H1 (cell line): ENCODE data around the gene NEDD9. TPM values are rescaled to one million over a fixed set of nuclear protein-coding genes. Genes with fewer than 3 reads are reported as not detected.

Experiments
- CTCF ChIA-PET: fragments of 300-600 bp; sonication (Branson Sonifier 250); formaldehyde crosslinking; loops from one replicate; lab custom pipeline; 2021; ENCODE audit not compliant: partially characterized antibody; lab: Charles Lee
- POLR2A ChIA-PET: fragments of 300-600 bp; sonication (Branson Sonifier 250); formaldehyde crosslinking; loops from one replicate; lab custom pipeline; 2021; ENCODE audit warnings: inconsistent platforms; ENCODE audit not compliant: partially characterized antibody; lab: Charles Lee
- DNase-seq, 2 experiments: peaks; one replicate each; pipeline versions ENCODE4 v3.0.0 to v3.0.0-alpha.2; 2010 to 2022; ENCODE audit warnings: low spot score in 2 of 2, low read depth in 1 of 2, mixed read lengths in 1 of 2
- FAIRE-seq: peaks from 2 replicates; lab custom pipeline; 2011; peaks lifted over from hg19 to GRCh38; lab: Jason Lieb, UNC
- H2AFZ ChIP-seq: 2 replicates; pipeline ENCODE4 v1.8.1; 2012; ENCODE audit warnings: low read length, inconsistent platforms
- H2AK5ac ChIP-seq: 2 replicates; pipeline ENCODE4 v1.6.1; 2013; ENCODE audit warnings: low read depth, low read length
- H2BK120ac ChIP-seq: replicated peaks from 2 replicates; pipeline ENCODE3; 2013; ENCODE audit warnings: low read depth, low read length, inconsistent platforms
- H2BK12ac ChIP-seq: 2 replicates; pipeline ENCODE4 v1.6.1; 2013; ENCODE audit warnings: low read depth, low read length
- H2BK15ac ChIP-seq: 2 replicates; pipeline ENCODE4 v1.6.1; 2013; ENCODE audit warnings: low read length
- H2BK20ac ChIP-seq: 2 replicates; pipeline ENCODE4 v1.6.1; 2013; ENCODE audit warnings: low read length
- H2BK5ac ChIP-seq: 2 replicates; pipeline ENCODE4 v1.6.1; 2013; ENCODE audit warnings: low read depth, low read length
- H3K14ac ChIP-seq: 2 replicates; pipeline ENCODE4 v1.6.1; 2013; ENCODE audit warnings: inconsistent platforms; ENCODE audit not compliant: insufficient read length
- H3K18ac ChIP-seq: 2 replicates; pipeline ENCODE4 v1.6.1; 2013; ENCODE audit warnings: low read length; ENCODE audit errors: extremely low read depth
- H3K23ac ChIP-seq: 2 replicates; pipeline ENCODE4 v1.6.1; 2013; ENCODE audit warnings: inconsistent platforms; ENCODE audit not compliant: insufficient read length
- H3K23me2 ChIP-seq: 2 replicates; pipeline ENCODE4 v1.6.1; 2013; ENCODE audit warnings: low read depth, low read length
- H3K27ac ChIP-seq: 2 replicates; pipeline ENCODE4 v1.6.1; 2011; ENCODE audit warnings: low read depth, low read length, inconsistent platforms
- H3K27me3 ChIP-seq, 4 experiments: replicated peaks in 1 of 4; 1 replicate in 1 of 4; 2 replicates in 3 of 4; pipeline versions ENCODE4 v1.6.1 to v1.8.1; 2011 to 2013; ENCODE audit warnings: low read length in 3 of 4, mild to moderate bottlenecking in 3 of 4, inconsistent platforms in 2 of 4, mixed read lengths in 2 of 4, moderate library complexity in 1 of 4; ENCODE audit not compliant: control insufficient read depth in 3 of 4, insufficient read depth in 3 of 4; ENCODE audit errors: extremely low read depth in 1 of 4
- H3K36me3 ChIP-seq, 4 experiments: 2 replicates each; pipeline versions ENCODE4 v1.6.1 to v1.8.1; 2011 to 2013; ENCODE audit warnings: mild to moderate bottlenecking in 4 of 4, low read length in 3 of 4, moderate library complexity in 2 of 4, control low read depth in 1 of 4, inconsistent platforms in 1 of 4; ENCODE audit not compliant: insufficient read depth in 4 of 4, control insufficient read depth in 2 of 4
- H3K4ac ChIP-seq: replicated peaks from 2 replicates; pipeline ENCODE3; 2013; ENCODE audit warnings: low read length, low read depth, mixed read lengths, inconsistent platforms; ENCODE audit not compliant: insufficient read length
- H3K4me1 ChIP-seq, 4 experiments: replicated peaks in 1 of 4; 1 replicate in 1 of 4; 2 replicates in 3 of 4; pipeline versions ENCODE4 v1.6.1 to v1.8.1; 2011 to 2013; ENCODE audit warnings: low read length in 3 of 4, inconsistent platforms in 2 of 4, mixed read lengths in 1 of 4; ENCODE audit not compliant: insufficient read depth in 4 of 4, control insufficient read depth in 3 of 4
- H3K4me2 ChIP-seq, 2 experiments: 2 replicates each; pipeline versions ENCODE4 v1.6.1 to v1.8.1; 2011 to 2013; ENCODE audit warnings: low read depth in 2 of 2, low read length in 2 of 2, control low read depth in 1 of 2, inconsistent platforms in 1 of 2, mild to moderate bottlenecking in 1 of 2; ENCODE audit not compliant: insufficient read depth in 1 of 2
- H3K4me3 ChIP-seq, 4 experiments: fragments of 200-600, 300-600 bp in 1 of 4; sonication (generic), shearing (Covaris generic), sonication (Bioruptor Twin) in 1 of 4; 2 replicates each; pipeline versions ENCODE4 v1.5.1 to v1.8.1; 2011 to 2016; ENCODE audit warnings: low read length in 4 of 4, low read depth in 3 of 4, control low read depth in 2 of 4, inconsistent platforms in 2 of 4, mild to moderate bottlenecking in 2 of 4, mixed read lengths in 1 of 4, moderate library complexity in 1 of 4; ENCODE audit not compliant: insufficient read depth in 2 of 4; ENCODE audit errors: extremely low read depth in 1 of 4
- H3K56ac ChIP-seq: replicated peaks from 2 replicates; pipeline ENCODE3; 2013; ENCODE audit warnings: low read depth, mild to moderate bottlenecking, mixed read lengths, low read length, inconsistent platforms; ENCODE audit not compliant: insufficient read length
- H3K79me1 ChIP-seq: 2 replicates; pipeline ENCODE4 v1.6.1; 2013; ENCODE audit warnings: low read depth, low read length, control low read depth
- H3K79me2 ChIP-seq, 2 experiments: 2 replicates each; pipeline versions ENCODE4 v1.6.1 to v1.8.1; 2012 to 2013; ENCODE audit warnings: low read length in 2 of 2, mild to moderate bottlenecking in 2 of 2, inconsistent platforms in 1 of 2; ENCODE audit not compliant: insufficient read depth in 2 of 2, control insufficient read depth in 1 of 2
- H3K9ac ChIP-seq, 4 experiments: replicated peaks in 1 of 4; 1 replicate in 1 of 4; 2 replicates in 3 of 4; pipeline versions ENCODE4 v1.6.1 to v1.8.1; 2011 to 2013; ENCODE audit warnings: low read depth in 3 of 4, low read length in 3 of 4, control low read depth in 2 of 4, mild to moderate bottlenecking in 2 of 4, moderate library complexity in 2 of 4, inconsistent platforms in 1 of 4; ENCODE audit errors: extremely low read depth in 1 of 4
- H3K9me3 ChIP-seq, 2 experiments: 2 replicates each; pipeline versions ENCODE4 v1.6.1 to v1.8.1; 2012 to 2013; ENCODE audit warnings: mild to moderate bottlenecking in 2 of 2, moderate library complexity in 2 of 2, control low read depth in 1 of 2, inconsistent platforms in 1 of 2, low read depth in 1 of 2, low read length in 1 of 2, mixed read lengths in 1 of 2; ENCODE audit not compliant: insufficient read depth in 2 of 2
- H4K20me1 ChIP-seq, 2 experiments: replicated peaks in 1 of 2; 2 replicates each; pipeline versions ENCODE3 to v1.8.1; 2011 to 2013; ENCODE audit warnings: inconsistent platforms in 2 of 2, low read length in 2 of 2, mild to moderate bottlenecking in 1 of 2; ENCODE audit not compliant: insufficient read depth in 2 of 2, control insufficient read depth in 1 of 2
- H4K5ac ChIP-seq: 2 replicates; pipeline ENCODE4 v1.6.1; 2013; ENCODE audit warnings: low read length, low read depth, mixed read lengths, inconsistent platforms; ENCODE audit not compliant: insufficient read length
- H4K8ac ChIP-seq: 2 replicates; pipeline ENCODE4 v1.8.0; 2013; ENCODE audit warnings: mild to moderate bottlenecking, moderate library complexity, low read length, inconsistent platforms; ENCODE audit not compliant: insufficient read depth; ENCODE audit errors: extremely low read depth
- H4K91ac ChIP-seq: replicated peaks from 2 replicates; pipeline ENCODE3; 2013; ENCODE audit warnings: low read length, mixed read lengths, inconsistent platforms; ENCODE audit not compliant: insufficient read length
- ATF2 ChIP-seq: IDR thresholded peaks from 2 replicates; pipeline ENCODE4 v1.6.1; 2012; ENCODE audit warnings: low read length, inconsistent platforms
- CBX8 ChIP-seq: fragments of 300-800, 300-1000 bp; sonication (generic); IDR thresholded peaks from 2 replicates; pipeline ENCODE4 v1.7.1; 2016; ENCODE audit warnings: low read depth, low read length, borderline replicate concordance
- POLR2AphosphoS5 ChIP-seq: IDR thresholded peaks from 2 replicates; pipeline ENCODE4 v1.6.1; 2011; ENCODE audit warnings: low read depth, low read length
- WGBS, 2 experiments: shearing (Covaris generic) in 1 of 2; methylation state at CpG; one replicate each; pipeline versions ENCODE4 v1.1.6 to v1.1.7; 2013 to 2015; ENCODE audit warnings: low lambda C conversion rate in 2 of 2, mixed read lengths in 2 of 2, inconsistent platforms in 1 of 2, low coverage in 1 of 2, missing lambda C conversion rate in 1 of 2; ENCODE audit not compliant: insufficient replicate concordance in 2 of 2, insufficient coverage in 1 of 2, insufficient read length in 1 of 2; ENCODE audit errors: extremely low coverage in 1 of 2, missing lambda C conversion rate in 1 of 2; 5-methylcytosine and 5-hydroxymethylcytosine counted together
- polyA plus RNA-seq, 7 experiments: library from polyadenylated mRNA; depleted of rRNA in 3 of 7; stranded (reverse) in 5 of 7; unstranded in 2 of 7; fragments of >200 nt in 5 of 7; fragments of 200-250 nt in 2 of 7; gene quantifications; 1 replicate in 5 of 7; 2 replicates in 1 of 7; 4 replicates in 1 of 7; pipeline versions ENCODE4 v1.2.1 to v1.2.3, GENCODE V29; 2011 to 2013; ENCODE audit warnings: missing spikeins in 2 of 7, mixed read lengths in 2 of 7
- total RNA-seq: library from RNA; stranded (reverse); fragmentation: NEBNext Ultra II Directional; extraction: Animal tissue kit (Norgen Biotek cat#: 25700); gene quantifications from 2 replicates; pipeline ENCODE4 v1.2.1, GENCODE V29; 2021

Gene NEDD9
- total and polyA plus RNA-seq, 2 of the 8 experiments (the other 6 are each of a cell fraction or from before 2014, with no cell fraction given) = 3.6 to 12.0 TPM

- FAIRE-seq (no peak), DNase-seq (no peak)
- 0 out of 2 replicates have a peak, but pooled peaks cover 1% of the 10 kb centered on the region for H3K23me2 ChIP-seq
- H4K5ac ChIP-seq = no peak overlapping the region
- no peak overlapping the region for H3K4me3 ChIP-seq
- no peak overlapping the region for H3K18ac ChIP-seq
- H3K27ac ChIP-seq = no peak overlapping the region
- H2BK12ac ChIP-seq = no peak overlapping the region; the same call in 1 of the 2 replicates
- no peaks in the 10 kb centered on the region for H3K36me3 ChIP-seq
- no peak overlapping the region for H2BK20ac ChIP-seq
- no peak overlapping the region for H4K91ac ChIP-seq
- CTCF ChIA-PET = interaction anchor here (0.6 to 2.2 kb wide), 4 partner anchors 14 to 107 kb away, joined by 3 to 8 read pairs (median 3); no protein-coding TSS in a partner anchor
- TF ChIP-seq CBX8 (no peak), ATF2 (no peak), POLR2AphosphoS5 (no peak)
- POLR2A ChIA-PET = no interaction called here
- no peak overlapping the region for H3K56ac ChIP-seq
- no peaks in the 10 kb centered on the region for H3K9me3 ChIP-seq
- no peaks in the 10 kb centered on the region for H3K79me1 ChIP-seq
- no peak overlapping the region for H3K9ac ChIP-seq
- H2AK5ac ChIP-seq = no peak overlapping the region
- no peak overlapping the region for H2BK15ac ChIP-seq
- no peak overlapping the region for H3K4me2 ChIP-seq
- no peak overlapping the region for H2BK120ac ChIP-seq
- no peak overlapping the region for H3K4ac ChIP-seq
- H3K14ac ChIP-seq = no peak overlapping the region
- WGBS, 2 experiments = 87% methylated on average over 5 of the region's 5 CpGs; no CpG with 5 or more reads in 1 of the 2 experiments
- H3K79me2 ChIP-seq = no peaks in the 10 kb centered on the region
- no peak overlapping the region for H2BK5ac ChIP-seq
- H2AFZ ChIP-seq = no peak overlapping the region
- no peak overlapping the region for H3K23ac ChIP-seq
- H3K4me1 ChIP-seq = peaks cover 0 to 1% (median 0%) of the 10 kb centered on the region in 4 experiments; a peak in 2 of 7 replicates
- no peaks in the 10 kb centered on the region for H3K27me3 ChIP-seq
- no peaks in the 10 kb centered on the region for H4K20me1 ChIP-seq
- no peak overlapping the region for H4K8ac ChIP-seq
Measured at GRCh38 chr6:11255610-11256009, 23.1 kb upstream of the NEDD9 start.
